GM21576 (cell line): Measurements from ENCODE around the gene CTH.
"Not testable (repeated sequence)": the region's sequence is repeated elsewhere in the genome, so short reads cannot be mapped to it uniquely, and the experiment has no call there.

Experiments
- ATAC-seq: cut with Tn5 transposase; IDR thresholded peaks from one replicate; pipeline ENCODE4 v1.9.1; 2021; ENCODE audit warnings: mild to moderate bottlenecking, moderate library complexity; ENCODE audit not compliant: unreplicated experiment

Gene CTH

DNA sequence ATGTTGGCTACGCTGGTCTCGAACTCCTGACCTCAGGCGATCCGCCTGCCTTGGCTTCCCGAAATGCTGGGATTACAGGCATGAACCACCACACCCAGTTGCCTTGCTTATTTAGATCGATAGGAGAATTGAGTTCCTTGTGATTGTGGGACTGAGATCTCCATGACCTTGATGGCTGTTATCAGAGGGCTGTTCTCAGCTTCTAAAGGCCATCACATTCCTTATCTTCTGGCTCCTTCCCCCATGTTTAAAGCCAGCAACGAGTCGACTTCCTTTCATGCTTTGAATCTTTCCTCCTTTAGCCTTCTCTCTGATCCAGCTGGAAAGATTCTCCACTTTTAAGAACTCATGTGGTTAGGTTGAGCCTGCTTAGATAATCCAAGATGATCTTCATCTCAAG lies 38.0 kb downstream of the CTH start:
- no peak for ATAC-seq

- not testable (repeated sequence) for ATAC-seq
Observed at GRCh38 chr1:70452164-70452939, 41.3 kb downstream of the CTH start.

DNA sequence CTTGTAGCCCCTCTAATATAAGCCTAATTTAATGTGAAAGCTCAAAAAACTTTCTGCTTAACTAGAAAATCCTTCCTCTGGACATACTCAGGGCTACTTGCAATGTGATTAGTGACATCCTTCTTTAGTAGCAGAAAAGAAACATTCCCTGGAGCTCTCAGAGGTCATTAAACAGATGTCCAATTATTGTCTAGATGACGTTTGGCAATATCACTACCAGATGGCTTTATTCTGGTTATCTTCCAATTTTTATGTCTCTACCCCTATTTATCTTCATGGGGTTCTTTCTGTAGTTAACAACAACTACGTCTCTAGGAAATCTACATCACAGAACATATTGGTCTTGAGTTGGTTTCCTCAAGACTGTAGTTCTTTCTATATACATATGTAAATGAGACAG lies 44.2 kb downstream of the CTH start:
- no peak for ATAC-seq

DNA sequence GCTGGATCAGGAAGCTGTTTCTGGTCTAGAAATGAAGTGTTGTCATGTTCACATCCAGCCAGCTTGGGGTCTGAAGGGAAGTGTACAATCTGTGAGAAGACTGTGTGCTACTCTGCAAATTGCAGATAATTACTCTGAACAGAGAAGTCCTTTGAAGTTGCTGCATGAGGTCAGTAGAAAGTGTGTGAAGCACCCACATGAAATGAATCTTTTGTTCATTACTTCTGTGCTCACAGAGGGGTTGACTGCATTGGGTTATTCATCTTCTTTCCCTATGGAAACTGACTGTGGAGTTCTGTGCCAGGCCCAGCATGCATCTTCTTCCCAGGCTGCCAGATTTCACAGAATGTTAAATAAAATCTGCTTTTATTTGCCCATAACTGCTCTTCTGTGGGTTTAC lies 47.1 kb downstream of the CTH start:
- no peak for ATAC-seq

DNA sequence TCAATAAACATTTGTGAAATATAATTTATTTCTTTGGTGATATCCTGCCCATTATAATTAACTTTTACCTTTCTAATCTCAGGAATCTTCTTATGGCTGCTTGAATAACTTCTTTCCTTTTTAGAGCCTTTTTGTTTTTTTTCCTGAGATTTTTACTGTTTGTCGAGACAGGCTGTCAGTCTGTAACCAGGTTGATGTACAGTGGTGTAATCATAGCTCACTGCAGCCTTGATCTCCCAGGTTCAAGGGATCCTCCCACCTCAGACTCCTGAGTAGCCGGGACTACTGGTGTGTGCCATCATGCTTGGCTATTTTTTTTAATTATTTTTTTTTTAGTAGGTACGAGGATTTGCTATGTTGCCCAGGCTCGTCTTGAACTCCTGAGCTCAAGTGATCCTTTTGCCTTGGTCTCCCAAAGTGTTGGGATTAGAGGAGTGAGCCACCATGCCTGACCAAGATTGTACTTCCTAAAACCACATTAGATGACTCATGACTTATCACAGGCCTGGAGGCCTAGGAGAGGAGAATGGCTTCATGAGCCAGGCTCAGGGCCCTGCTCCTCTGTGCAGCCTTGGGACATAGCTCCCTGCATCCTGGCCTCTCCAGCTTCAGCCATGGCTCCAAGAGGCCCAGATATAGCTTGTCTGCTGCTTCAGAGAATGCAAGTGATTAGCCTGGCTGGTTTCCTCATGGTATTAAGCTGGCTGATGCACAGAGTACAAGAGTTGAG lies 48.6 kb downstream of the CTH start:
- ATAC-seq = no peak

DNA sequence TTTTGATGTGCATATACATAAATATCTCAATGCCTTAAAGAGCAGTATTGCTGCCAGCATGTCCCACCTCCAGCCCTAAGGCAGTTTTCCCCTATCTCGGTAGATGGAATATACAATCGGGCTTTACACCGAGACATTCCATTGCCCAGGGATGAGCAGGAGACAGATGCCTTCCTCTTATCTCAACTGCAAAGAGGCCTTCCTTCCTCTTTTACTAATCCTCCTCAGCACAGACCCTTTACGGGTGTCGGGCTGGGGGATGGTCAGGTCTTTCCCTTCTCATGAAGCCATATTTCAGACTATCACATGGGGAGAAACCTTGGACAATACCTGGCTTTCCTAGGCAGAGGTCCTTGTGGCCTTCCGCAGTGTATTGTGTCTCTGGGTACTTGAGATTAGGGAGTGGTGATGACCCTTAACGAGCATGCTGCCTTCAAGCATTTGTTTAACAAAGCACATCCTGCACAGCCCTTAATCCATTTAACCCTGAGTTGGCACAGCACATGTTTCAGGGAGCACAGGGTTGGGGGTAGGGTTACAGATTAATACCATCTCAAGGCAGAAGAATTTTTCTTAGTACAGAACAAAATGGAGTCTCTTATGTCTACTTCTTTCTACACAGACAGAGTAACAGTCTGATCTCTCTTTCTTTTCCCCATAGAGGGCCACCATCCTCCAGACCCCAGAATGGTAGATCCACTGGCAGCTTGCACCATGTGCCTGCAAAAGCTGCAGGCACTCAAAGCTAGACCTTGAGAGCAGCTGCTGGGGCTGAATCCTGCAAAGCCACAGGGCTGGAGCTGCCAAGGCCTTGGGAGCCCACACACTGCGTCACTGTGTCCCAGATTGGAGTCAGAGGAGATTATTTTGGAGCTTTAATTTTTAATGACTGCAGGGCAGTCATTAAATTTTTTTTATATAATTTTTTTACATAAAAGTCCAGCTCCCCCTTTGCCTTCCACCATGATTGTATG lies 50.0 kb downstream of the CTH start:
- ATAC-seq = not testable (repeated sequence)

GRCh38 chr1:70462611-70463010 lies 51.5 kb downstream of the CTH start:
- no peak for ATAC-seq

DNA sequence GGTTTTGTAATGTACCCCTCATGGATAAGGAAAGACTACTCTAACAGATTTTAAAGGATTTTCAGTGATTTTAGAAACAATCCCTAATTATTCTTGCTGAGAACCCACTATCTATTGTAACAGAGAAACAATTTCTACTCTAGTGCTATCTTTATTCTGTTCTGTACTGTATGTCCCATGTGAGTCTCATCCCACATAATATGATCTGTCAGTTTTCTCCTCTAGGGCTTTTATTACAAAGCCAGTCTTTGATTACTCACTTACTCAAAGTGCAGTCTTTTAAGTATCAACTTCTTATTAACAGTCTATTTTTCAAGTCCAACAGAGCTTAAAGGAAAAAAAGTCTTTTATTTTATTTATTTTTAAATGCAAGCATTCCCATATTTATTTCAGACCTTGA lies 54.8 kb downstream of the CTH start:
- ATAC-seq = no peak

DNA sequence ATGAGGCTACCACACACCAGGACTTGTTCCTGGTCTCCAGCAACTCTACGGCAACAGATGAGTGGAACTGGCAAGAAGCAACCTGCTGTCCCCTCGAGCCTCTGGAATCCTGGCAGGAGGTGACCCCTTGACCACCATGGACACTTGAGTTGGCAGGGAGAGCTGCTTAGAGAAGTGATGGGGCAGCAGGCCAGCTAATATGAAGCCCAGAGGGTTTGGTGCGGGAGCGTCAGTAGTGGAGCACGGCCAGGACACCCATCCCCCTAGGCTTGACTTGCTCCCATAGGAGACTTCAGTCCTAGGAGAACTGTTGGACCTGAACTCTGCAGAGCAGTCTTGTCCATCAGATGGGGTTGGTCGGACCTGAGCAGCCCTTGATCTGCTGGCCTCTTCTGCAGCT lies 56.5 kb downstream of the CTH start:
- ATAC-seq = no peak

DNA sequence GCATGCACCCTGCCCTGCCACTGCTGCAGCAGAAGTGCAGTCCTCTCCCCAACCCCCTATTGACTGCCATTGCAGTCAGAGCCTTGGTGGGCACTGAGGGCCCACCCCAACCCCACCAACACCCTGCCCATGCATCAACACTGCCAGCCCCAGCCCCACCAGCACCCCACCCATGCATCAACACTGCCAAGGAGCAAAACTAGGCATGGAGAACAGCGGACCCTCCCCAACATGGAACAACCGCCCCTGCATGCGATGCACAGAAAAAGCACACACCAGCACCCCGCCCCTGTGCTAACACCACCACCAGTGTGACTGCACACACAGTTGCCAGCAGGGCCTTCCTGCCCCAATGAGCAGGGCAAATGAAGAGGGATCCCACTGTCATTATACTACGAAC lies 57.1 kb downstream of the CTH start:
- ATAC-seq = no peak

GRCh38 chr1:70469184-70469583 lies 58.1 kb downstream of the CTH start:
- ATAC-seq = not testable (repeated sequence)

DNA sequence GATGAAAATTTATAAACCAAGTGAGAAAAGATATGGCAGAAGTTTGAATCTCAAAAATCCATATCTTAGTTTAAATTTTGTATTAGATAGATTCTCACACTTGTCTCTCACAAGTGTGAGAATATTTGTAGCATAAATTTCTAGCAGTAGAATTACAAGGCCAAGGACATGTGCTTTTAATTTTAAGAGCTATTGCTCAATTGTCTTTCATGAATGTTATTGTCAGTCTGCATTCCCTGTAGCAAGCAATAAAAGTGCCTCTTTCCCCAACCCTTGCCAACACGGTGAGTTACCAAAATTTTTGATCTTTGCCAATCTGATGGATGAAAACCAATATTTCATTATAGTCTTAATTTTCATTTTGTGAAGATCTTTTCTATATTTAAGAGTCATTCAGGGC lies 64.0 kb downstream of the CTH start:
- no peak for ATAC-seq

DNA sequence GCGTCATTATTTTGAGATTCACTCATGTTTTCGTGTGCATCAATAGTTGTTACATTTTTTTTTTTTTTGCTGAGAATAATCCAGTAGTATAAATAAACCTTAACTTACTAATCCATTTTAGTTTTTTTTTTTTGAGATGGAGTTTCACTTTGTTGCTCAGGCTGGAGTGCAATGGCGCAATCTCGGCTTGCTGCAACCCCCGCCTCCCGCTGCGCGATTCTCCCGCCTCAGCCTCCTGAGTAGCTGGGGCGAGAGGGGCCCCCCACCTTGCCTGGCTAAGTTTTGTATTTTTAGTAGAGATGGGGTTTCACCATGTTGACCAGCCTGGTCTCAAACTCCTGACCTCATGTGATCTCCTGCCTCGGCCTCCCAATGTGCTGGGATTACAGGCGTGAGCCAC lies 66.0 kb downstream of the CTH start:
- ATAC-seq = no peak

DNA sequence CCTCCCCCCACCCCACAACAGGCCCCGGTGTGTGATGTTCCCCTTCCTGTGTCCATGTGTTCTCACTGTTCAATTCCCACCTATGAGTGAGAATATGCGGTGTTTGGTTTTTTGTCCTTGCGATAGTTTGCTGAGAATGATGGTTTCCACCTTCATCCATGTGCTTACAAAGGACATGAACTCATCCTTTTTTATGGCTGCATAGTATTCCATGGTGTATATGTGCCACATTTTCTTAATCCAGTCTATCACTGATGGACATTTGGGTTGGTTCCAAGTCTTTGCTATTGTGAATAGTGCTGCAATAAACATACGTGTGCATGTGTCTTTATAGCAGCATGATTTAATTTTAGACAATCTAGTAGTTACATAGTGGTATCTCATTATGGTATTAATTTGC lies 66.8 kb downstream of the CTH start:
- not testable (repeated sequence) for ATAC-seq

- no peak for ATAC-seq
Observed at GRCh38 chr1:70483342-70483741, 72.3 kb downstream of the CTH start.

DNA sequence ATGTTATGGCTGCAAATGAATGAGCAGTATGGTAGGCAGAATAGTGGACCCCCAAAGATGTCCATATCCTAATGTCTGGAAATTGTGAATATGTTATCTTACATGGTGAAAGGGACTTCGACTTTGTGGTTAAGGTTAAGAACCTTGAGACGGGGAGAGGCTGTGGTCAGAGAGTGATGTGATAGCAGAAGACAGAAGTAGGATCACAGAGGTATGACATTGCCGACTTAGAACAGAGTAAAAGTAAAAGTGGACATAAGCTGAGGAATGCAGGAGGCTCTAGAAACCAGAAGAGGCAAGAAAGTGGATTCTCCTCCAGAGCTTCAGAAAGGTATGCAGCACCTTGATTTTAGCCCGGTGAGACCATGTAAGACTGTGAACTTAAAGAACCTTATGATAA lies 74.6 kb downstream of the CTH start:
- ATAC-seq = no peak

DNA sequence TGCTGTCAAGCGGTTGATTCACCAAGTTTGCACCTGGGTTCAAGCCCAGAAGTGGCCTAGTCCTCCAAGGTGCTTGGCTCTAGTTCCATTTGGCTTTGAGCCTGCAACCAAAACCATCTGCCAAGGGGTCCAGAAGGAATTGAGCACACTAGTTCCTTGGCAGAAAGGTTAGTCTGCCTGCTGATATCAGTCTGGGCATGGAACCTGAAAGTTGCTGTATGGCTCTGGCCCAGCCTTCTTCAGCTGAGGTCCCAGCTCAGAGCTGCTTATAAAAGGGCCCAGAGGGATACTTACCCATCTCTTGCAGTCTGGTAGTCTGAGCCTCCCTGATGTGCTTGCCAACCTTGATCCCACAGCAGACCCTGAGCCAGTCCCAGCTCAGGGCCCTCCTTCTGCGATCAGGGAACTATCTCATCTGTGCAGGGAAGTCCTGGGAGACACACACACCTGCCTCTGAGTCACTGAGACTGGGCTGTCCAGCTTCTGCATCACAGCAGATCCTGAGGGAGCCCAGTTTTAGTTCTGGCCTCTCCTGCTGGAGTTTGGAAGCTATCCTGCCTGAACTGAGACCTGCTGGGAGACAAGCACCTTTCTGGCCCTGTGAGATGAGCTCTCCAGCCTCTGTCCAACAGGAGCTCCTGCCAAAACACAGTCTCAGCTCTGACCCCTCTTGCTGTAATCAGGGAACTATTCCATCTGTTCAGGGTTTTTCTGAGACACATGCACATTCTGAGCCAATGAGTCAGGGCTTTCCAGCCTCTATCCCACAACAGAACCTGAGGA lies 75.8 kb downstream of the CTH start:
- ATAC-seq = no peak

DNA sequence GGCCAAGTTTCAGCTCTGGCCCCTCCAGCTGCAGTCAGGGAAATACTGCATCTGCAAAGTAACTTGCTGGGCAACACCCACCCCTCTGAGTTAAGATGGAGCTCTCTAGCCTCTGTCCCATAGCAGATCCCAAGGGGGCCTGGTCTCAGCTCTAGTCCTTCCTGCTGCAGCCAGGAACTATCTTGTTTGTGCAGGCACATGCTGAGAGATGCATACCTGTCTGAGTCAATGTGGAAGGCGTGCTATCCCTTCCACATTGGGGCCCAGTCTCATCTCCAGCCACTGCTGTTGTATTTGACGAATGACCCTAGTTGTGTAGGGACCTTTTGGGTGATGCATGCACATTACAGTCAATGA lies 76.4 kb downstream of the CTH start:
- no peak for ATAC-seq

DNA sequence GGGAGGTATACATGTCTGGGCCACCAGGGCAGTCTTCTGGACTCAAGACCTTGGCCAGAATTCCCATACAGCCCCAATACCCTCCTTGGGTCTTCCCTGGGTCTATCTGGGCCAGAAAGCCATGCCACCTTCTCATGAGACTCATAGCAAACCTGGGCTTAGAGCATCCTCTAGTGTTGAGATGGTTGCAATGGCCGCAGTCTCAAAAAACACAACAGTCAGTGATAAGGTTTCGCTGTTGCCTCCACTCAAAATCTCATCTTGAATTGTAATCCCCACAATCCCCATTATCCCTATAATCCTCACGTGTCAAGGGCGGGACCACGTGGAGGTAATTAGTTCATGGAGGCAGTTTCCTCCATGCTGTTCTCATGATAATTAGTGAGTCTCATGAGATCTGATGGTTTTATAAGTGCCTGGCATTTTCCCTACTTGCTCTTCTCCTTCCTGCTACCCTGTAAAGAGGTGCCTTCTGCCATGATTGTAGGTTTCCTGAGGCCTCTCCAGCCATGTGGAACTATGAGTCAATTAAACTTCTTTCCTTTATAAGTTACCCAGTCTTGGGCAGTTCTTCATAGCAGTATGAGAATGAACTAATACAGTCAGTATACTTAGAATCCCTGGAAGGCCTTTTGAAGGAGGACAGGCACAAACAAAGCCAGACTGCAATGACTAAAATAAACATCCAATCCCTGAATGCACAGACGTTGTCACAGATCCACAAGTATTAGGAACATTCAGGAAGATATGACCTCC lies 77.0 kb downstream of the CTH start:
- peak; percentile 72 for ATAC-seq
